Lower lobe of right lung (tissue), 2 donors: ENCODE data around the gene RIPOR3. TPM values are rescaled to one million over a fixed set of nuclear protein-coding genes. Genes with fewer than 3 reads are reported as not detected.
"Not testable (repeated sequence)": the region's sequence is repeated elsewhere in the genome, so short reads cannot be mapped to it uniquely, and the experiment has no call there.

Source experiments
- ATAC-seq, 2 donors: fragments of 200-7000 bp; cut with Tn5 transposase; one replicate each; pipeline ENCODE4 v1.9.1; 2020 to 2022; ENCODE audit warnings: mild to moderate bottlenecking in 2 of 2, moderate library complexity in 2 of 2
- DNase-seq: peaks from one replicate; pipeline ENCODE4 v3.0.0-alpha.2; 2020
- H3K27ac ChIP-seq: fragments of 200-600 bp; one replicate; pipeline ENCODE4 v1.8.0; 2022
- H3K27me3 ChIP-seq: fragments of 200-600 bp; one replicate; pipeline ENCODE4 v1.8.0; 2022; ENCODE audit warnings: low read depth
- H3K36me3 ChIP-seq: fragments of 200-600 bp; one replicate; pipeline ENCODE4 v1.8.0; 2022; ENCODE audit warnings: mild to moderate bottlenecking
- H3K4me1 ChIP-seq: fragments of 200-600 bp; one replicate; pipeline ENCODE4 v1.8.0; 2022
- H3K4me3 ChIP-seq: fragments of 200-600 bp; one replicate; pipeline ENCODE4 v1.8.0; 2022; ENCODE audit warnings: mild to moderate bottlenecking
- H3K9me3 ChIP-seq: fragments of 200-600 bp; one replicate; pipeline ENCODE4 v1.8.0; 2022
- CTCF ChIP-seq: fragments of 200-600 bp; IDR thresholded peaks from one replicate; pipeline ENCODE4 v1.8.0; 2022; ENCODE audit warnings: antibody characterized with exemption, mild to moderate bottlenecking
- intact Hi-C: fragments of 100-400 bp; cut with DNase I; formaldehyde crosslinking; loops from one replicate; pipeline ENCODE4 v1.11.0; 2022
- total RNA-seq: library from RNA; stranded (reverse); fragmentation: NEBNext Ultra II Directional; extraction: Animal tissue kit (Norgen Biotek cat#: 25700); gene quantifications from one replicate; pipeline ENCODE4 v1.2.1, GENCODE V29; 2021
- donor health status: DM: no; HTN: yes; CAD: no; lungs with severe emphysema.

The RIPOR3 gene
- total RNA-seq, 1 donor from 2014 or later, result 11.0 TPM

GRCh38 chr20:50672400-50673145, 18.8 kb downstream of the RIPOR3 start:
- TF ChIP-seq CTCF, result no peak
- intact Hi-C loops, result no loop called here
- no peak overlapping the region for H3K27ac ChIP-seq
- ATAC-seq (no peak), DNase-seq (no peak)
- no peaks in the 10 kb centered on the region for H3K36me3 ChIP-seq
- no peaks in the 10 kb centered on the region for H3K9me3 ChIP-seq
- H3K4me1 ChIP-seq, result no peaks in the 10 kb centered on the region
- H3K27me3 ChIP-seq, result no peaks in the 10 kb centered on the region
- no peak overlapping the region for H3K4me3 ChIP-seq

GRCh38 chr20:50671626-50672025, 19.7 kb downstream of the RIPOR3 start:
- Histone ChIP-seq H3K4me3 (no peak overlapping the region), H3K27me3 (no peaks in the 10 kb centered on the region), H3K4me1 (no peaks in the 10 kb centered on the region), H3K27ac (no peak overlapping the region), H3K9me3 (no peaks in the 10 kb centered on the region), H3K36me3 (no peaks in the 10 kb centered on the region)
- ATAC-seq (no peak), DNase-seq (no peak)
- no peak for TF ChIP-seq CTCF
- intact Hi-C loops, result no loop called here

- H3K4me3 ChIP-seq, H3K27me3 ChIP-seq, H3K9me3 ChIP-seq, DNase-seq, intact Hi-C loops, H3K36me3 ChIP-seq, ATAC-seq, H3K27ac ChIP-seq, H3K4me1 ChIP-seq: not testable (repeated sequence)
These were observed 20.3 kb downstream of the RIPOR3 start for GRCh38 chr20:50671010-50671409.

GRCh38 chr20:50670126-50670862, 21.0 kb downstream of the RIPOR3 start:
- no peaks in the 10 kb centered on the region for H3K4me1 ChIP-seq
- no peaks in the 10 kb centered on the region for H3K9me3 ChIP-seq
- H3K36me3 ChIP-seq, result no peaks in the 10 kb centered on the region
- no peaks in the 10 kb centered on the region for H3K27me3 ChIP-seq
- DNase-seq, result no peak
- no peak overlapping the region for H3K4me3 ChIP-seq
- TF ChIP-seq CTCF, result no peak
- peak in 1 of 2 donors; percentile 34 for ATAC-seq
- intact Hi-C loops, result no loop called here
- H3K27ac ChIP-seq, result no peak overlapping the region

GRCh38 chr20:50668798-50669197, 22.5 kb downstream of the RIPOR3 start:
- H3K27ac ChIP-seq, result no peak overlapping the region
- no peaks in the 10 kb centered on the region for H3K4me1 ChIP-seq
- TF ChIP-seq CTCF, result no peak
- no peaks in the 10 kb centered on the region for H3K36me3 ChIP-seq
- DNase-seq, result no peak
- ATAC-seq, result no peak
- intact Hi-C loops, result no loop called here
- no peak overlapping the region for H3K4me3 ChIP-seq
- no peaks in the 10 kb centered on the region for H3K27me3 ChIP-seq
- no peaks in the 10 kb centered on the region for H3K9me3 ChIP-seq

- Histone ChIP-seq H3K36me3 (no peaks in the 10 kb centered on the region), H3K4me3 (no peak overlapping the region), H3K4me1 (no peaks in the 10 kb centered on the region), H3K27ac (no peak overlapping the region), H3K9me3 (no peaks in the 10 kb centered on the region), H3K27me3 (no peaks in the 10 kb centered on the region)
- TF ChIP-seq CTCF, result no peak
- DNase-seq (no peak), ATAC-seq (no peak)
- intact Hi-C loops, result no loop called here
These were observed 23.0 kb downstream of the RIPOR3 start for GRCh38 chr20:50668326-50668725.
